Measurements from ENCODE around the gene PPP2R5C.

PPP2R5C gene

GRCh38 chr14:101908795-101909194 is 147.3 kb downstream of the PPP2R5C start:
- no peaks in the 10 kb centered on the region for H3K4me1 Mint-ChIP-seq (ENCODE audit: low read depth)
- H3K9me3 Mint-ChIP-seq = no peaks in the 10 kb centered on the region
- H3K36me3 Mint-ChIP-seq (ENCODE audit: low read depth) = peaks cover 54% of the 10 kb centered on the region

DNA sequence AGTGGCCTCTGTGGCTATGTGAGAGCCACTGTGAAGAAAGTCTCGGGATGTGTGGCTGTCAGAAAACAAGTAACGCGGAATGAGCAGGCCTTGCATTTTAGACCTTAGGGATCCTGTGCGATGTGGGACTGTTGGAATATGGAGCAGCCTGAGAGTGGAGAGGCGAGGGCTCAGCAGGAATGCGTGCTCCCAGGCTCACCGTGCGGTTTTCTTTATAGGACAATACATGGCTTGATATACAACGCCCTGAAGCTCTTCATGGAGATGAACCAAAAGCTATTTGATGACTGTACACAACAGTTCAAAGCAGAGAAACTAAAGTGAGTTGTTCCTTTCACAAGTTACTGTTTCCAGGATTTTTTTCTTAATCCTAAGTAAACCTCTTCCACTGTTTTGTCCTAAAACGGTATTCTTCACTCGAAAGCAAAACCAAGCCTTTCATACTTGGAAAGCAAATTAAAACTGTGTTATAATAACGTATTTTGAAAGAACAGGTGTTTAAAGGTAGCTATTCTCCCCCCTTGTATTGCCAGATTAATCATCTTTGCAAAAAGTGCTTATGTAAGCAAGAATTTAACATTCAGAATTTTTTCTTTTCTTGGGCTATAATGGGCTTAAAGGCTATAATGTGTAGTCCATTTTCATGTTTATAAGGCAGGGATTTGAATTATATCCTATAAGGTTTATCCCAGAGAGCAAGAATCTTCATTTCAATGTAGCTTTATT is 148.0 kb downstream of the PPP2R5C start:
- no peaks in the 10 kb centered on the region for H3K27me3 Mint-ChIP-seq
- no peaks in the 10 kb centered on the region for H3K9me3 Mint-ChIP-seq
- H3K27ac Mint-ChIP-seq = no peak overlapping the region
- H3K4me1 Mint-ChIP-seq (ENCODE audit: low read depth) = no peaks in the 10 kb centered on the region
- no peak overlapping the region for H3K4me3 Mint-ChIP-seq
- peaks cover 55% of the 10 kb centered on the region for H3K36me3 Mint-ChIP-seq (ENCODE audit: low read depth)

More at GRCh38 chr14:101908795-101909194, 147.3 kb downstream of the PPP2R5C start:
- Mint-ChIP-seq H3K4me3 (no peak overlapping the region), H3K27ac (no peak overlapping the region), H3K27me3 (no peaks in the 10 kb centered on the region)

DNA sequence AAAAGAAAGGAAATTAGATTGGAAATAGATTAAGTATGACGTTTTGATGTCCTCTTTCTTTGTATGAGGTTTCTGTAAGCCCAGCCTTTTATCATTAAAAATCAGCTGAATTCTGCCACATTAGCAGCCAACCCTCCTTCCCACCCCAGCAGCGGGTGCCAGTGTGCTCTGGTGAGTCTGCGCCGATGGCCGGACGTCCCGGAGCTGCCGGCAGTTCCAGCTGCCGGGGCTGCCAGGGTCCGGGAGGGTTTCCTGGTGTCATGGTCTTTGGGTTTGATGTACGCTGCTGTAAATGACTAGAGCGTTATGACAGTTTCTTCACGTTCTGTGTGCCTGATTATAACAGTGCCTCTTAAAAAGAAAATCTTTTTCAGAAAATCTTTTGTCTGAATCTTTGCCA is 151.3 kb downstream of the PPP2R5C start:
- H3K4me3 Mint-ChIP-seq = no peak overlapping the region
- no peaks in the 10 kb centered on the region for H3K9me3 Mint-ChIP-seq
- no peak overlapping the region for H3K27ac Mint-ChIP-seq
- H3K27me3 Mint-ChIP-seq = no peaks in the 10 kb centered on the region
- peaks cover 37% of the 10 kb centered on the region for H3K36me3 Mint-ChIP-seq (ENCODE audit: low read depth)
- no peaks in the 10 kb centered on the region for H3K4me1 Mint-ChIP-seq (ENCODE audit: low read depth)

GRCh38 chr14:101914083-101914482 is 152.6 kb downstream of the PPP2R5C start:
- Mint-ChIP-seq H3K4me3 (no peak overlapping the region), H3K27ac (no peak overlapping the region), H3K27me3 (no peaks in the 10 kb centered on the region), H3K36me3 (ENCODE audit: low read depth) (peaks cover 29% of the 10 kb centered on the region), H3K4me1 (ENCODE audit: low read depth) (no peaks in the 10 kb centered on the region), H3K9me3 (no peaks in the 10 kb centered on the region)

- no peaks in the 10 kb centered on the region for H3K9me3 Mint-ChIP-seq
- no peaks in the 10 kb centered on the region for H3K27me3 Mint-ChIP-seq
- H3K36me3 Mint-ChIP-seq (ENCODE audit: low read depth) = peaks cover 23% of the 10 kb centered on the region
- H3K4me1 Mint-ChIP-seq (ENCODE audit: low read depth) = no peaks in the 10 kb centered on the region
- H3K4me3 Mint-ChIP-seq = no peak overlapping the region
- peak overlapping the region; percentile 63 for H3K27ac Mint-ChIP-seq
Measured at GRCh38 chr14:101915871-101916815, 154.6 kb downstream of the PPP2R5C start.

- Mint-ChIP-seq H3K36me3 (ENCODE audit: low read depth) (peaks cover 25% of the 10 kb centered on the region), H3K27me3 (no peaks in the 10 kb centered on the region), H3K27ac (no peak overlapping the region), H3K4me3 (no peak overlapping the region), H3K4me1 (ENCODE audit: low read depth) (no peaks in the 10 kb centered on the region), H3K9me3 (no peaks in the 10 kb centered on the region)
Measured at GRCh38 chr14:101916816-101917412, 155.4 kb downstream of the PPP2R5C start.

- Mint-ChIP-seq H3K4me1 (ENCODE audit: low read depth) (no peaks in the 10 kb centered on the region), H3K4me3 (no peak overlapping the region), H3K36me3 (ENCODE audit: low read depth) (peaks cover 20% of the 10 kb centered on the region), H3K9me3 (no peaks in the 10 kb centered on the region), H3K27ac (no peak overlapping the region), H3K27me3 (no peaks in the 10 kb centered on the region)
Measured at GRCh38 chr14:101917413-101918017, 156.0 kb downstream of the PPP2R5C start.

DNA sequence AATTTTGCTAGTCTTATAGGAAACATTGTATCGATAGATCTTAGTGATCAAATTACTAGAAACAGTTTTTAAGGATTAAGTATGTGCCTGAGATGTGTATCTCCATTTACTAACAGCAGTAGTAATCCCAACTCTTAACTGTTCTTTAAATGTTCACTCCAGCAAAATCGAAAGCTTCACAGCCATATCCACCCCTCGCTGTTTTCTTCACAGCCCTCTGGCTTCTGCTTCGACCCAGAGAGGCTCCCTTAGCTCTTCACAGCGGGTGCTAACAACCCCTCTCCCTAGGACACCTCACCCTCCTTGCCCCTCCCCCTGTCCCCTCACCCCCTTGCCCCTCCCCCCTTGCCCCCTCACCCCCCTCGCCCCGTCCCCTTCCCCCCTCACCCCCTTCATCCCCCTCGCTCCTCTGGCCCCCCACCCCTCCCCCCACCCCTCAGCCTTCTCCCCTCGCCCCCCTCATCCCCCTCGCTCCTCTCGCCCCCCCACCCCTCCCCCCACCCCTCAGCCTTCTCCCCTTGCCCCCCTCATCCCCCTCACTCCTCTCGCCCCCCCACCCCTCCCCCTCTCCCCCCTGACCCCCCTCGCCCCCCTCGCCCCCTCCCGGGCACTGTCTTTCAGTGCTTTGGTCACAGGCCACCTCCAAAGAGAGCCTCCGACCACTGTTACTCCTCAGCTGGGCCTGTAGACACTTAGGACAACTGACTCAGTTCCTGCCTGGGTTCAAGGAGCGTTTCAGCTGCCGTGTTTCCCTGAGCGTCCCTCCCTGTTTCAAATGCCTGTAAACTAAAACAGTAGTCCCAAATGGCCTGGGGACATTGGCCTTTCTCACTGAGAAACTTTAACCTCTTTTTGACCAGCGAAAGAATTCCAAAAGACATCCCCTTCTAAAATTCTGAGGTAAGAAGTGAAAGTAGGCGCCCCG is 156.8 kb downstream of the PPP2R5C start:
- Mint-ChIP-seq H3K4me1 (ENCODE audit: low read depth) (no peaks in the 10 kb centered on the region), H3K27ac (no peak overlapping the region), H3K36me3 (ENCODE audit: low read depth) (peaks cover 18% of the 10 kb centered on the region), H3K9me3 (no peaks in the 10 kb centered on the region), H3K27me3 (no peaks in the 10 kb centered on the region), H3K4me3 (no peak overlapping the region)

DNA sequence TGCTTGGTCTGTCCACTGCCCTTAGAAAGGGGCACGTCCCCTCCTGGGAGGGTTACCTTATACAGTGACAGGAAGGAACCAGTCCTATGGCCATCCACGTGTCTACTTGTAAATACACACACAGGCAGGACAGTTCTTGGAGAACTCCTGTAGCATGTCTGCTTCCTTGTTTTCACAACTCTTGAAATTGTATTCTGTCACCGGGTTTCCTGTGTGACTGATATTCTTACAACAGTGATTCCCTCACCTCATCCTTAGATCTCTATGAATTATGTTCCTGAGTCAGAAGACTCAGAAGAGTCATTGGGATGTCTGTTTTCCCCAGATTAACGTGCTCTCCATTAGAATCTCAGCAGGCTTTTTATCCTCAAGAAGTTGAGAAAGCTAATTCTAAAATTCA is 158.8 kb downstream of the PPP2R5C start:
- no peaks in the 10 kb centered on the region for H3K4me1 Mint-ChIP-seq (ENCODE audit: low read depth)
- no peak overlapping the region for H3K27ac Mint-ChIP-seq
- H3K4me3 Mint-ChIP-seq = no peak overlapping the region
- no peaks in the 10 kb centered on the region for H3K9me3 Mint-ChIP-seq
- H3K27me3 Mint-ChIP-seq = no peaks in the 10 kb centered on the region
- H3K36me3 Mint-ChIP-seq (ENCODE audit: low read depth) = peaks cover 12% of the 10 kb centered on the region

- Mint-ChIP-seq H3K36me3 (ENCODE audit: low read depth) (peaks cover 12% of the 10 kb centered on the region), H3K9me3 (no peaks in the 10 kb centered on the region), H3K4me3 (no peak overlapping the region), H3K27me3 (no peaks in the 10 kb centered on the region), H3K4me1 (ENCODE audit: low read depth) (no peaks in the 10 kb centered on the region), H3K27ac (no peak overlapping the region)
Measured at GRCh38 chr14:101922866-101923265, 161.4 kb downstream of the PPP2R5C start.

DNA sequence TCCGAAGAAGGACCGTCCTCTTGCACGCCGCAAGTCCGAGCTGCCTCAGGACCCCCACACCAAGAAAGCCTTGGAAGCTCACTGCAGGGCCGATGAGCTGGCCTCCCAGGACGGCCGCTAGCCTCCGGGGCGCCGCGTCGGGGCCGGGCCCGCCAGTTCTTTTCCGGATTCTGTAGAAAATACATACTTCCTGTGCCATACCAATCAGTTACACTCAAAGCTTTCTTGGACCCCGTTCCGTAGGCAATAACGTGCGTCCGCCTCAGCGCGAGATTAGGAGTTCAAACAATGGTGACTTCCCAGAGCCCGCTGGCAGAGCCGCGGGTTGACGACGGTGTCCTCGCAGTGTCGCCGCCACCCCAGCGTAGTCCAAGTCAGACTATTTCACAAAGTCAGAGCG is 163.6 kb downstream of the PPP2R5C start:
- Mint-ChIP-seq H3K27me3 (no peaks in the 10 kb centered on the region), H3K9me3 (no peaks in the 10 kb centered on the region), H3K27ac (no peak overlapping the region), H3K36me3 (ENCODE audit: low read depth) (peaks cover 20% of the 10 kb centered on the region), H3K4me1 (ENCODE audit: low read depth) (peaks cover 6% of the 10 kb centered on the region), H3K4me3 (no peak overlapping the region)

DNA sequence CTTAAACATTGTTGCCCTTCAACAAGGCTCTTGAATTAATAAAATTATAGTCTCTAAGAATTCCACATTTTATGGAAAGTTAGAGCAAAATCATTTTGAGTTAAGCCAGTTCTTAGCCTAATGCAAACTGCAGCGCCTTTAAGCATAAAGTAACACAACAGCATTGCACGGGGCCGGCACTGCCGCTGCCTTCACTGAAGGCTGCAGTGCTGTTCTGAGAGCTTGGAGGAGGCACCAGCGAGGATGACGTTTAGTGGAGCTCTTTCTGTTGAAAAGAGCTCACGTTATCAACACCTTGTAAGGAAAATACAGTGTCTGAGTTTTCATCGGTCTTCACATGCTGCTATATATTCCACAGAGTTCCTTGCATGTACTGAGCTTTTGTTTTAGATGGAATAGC is 164.6 kb downstream of the PPP2R5C start:
- peaks cover 14% of the 10 kb centered on the region for H3K36me3 Mint-ChIP-seq (ENCODE audit: low read depth)
- no peaks in the 10 kb centered on the region for H3K9me3 Mint-ChIP-seq
- peaks cover 6% of the 10 kb centered on the region for H3K4me1 Mint-ChIP-seq (ENCODE audit: low read depth)
- H3K27me3 Mint-ChIP-seq = no peaks in the 10 kb centered on the region
- H3K27ac Mint-ChIP-seq = peak overlapping the region; percentile 24
- no peak overlapping the region for H3K4me3 Mint-ChIP-seq

DNA sequence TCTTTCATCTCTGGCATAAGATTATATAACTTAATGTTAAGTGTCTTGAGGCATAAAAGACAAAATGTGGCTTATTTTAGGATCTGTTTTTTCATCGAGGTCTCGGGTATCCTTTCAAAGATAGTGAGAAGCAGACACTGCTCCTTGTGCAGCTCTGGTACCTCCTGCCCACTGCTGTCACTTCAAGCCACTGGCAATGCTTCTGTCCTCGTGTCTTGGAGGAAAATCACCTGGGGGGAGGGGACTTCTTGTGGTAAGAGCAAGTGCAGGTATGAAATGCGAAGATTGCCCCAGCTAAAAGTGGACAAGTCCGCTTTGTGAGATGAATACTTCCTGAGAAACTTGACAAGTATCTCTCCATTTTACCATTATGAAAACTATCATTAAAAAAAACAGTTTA is 165.1 kb downstream of the PPP2R5C start:
- Mint-ChIP-seq H3K36me3 (ENCODE audit: low read depth) (peaks cover 13% of the 10 kb centered on the region), H3K4me1 (ENCODE audit: low read depth) (peaks cover 6% of the 10 kb centered on the region), H3K9me3 (no peaks in the 10 kb centered on the region), H3K27me3 (no peaks in the 10 kb centered on the region), H3K27ac (peak overlapping the region; percentile 24), H3K4me3 (no peak overlapping the region)

GRCh38 chr14:101927859-101928258 is 166.3 kb downstream of the PPP2R5C start:
- peaks cover 6% of the 10 kb centered on the region for H3K4me1 Mint-ChIP-seq (ENCODE audit: low read depth)
- no peak overlapping the region for H3K4me3 Mint-ChIP-seq
- H3K27me3 Mint-ChIP-seq = no peaks in the 10 kb centered on the region
- peak overlapping the region; percentile 54 for H3K27ac Mint-ChIP-seq
- H3K36me3 Mint-ChIP-seq (ENCODE audit: low read depth) = peaks cover 8% of the 10 kb centered on the region
- no peaks in the 10 kb centered on the region for H3K9me3 Mint-ChIP-seq
